GM19397 (cell line): ENCODE data around the gene CAVIN3.

Source experiments
- ATAC-seq: cut with Tn5 transposase; IDR thresholded peaks from one replicate; pipeline ENCODE4 v1.9.1; 2021; ENCODE audit warnings: mild to moderate bottlenecking, moderate library complexity; ENCODE audit not compliant: unreplicated experiment

CAVIN3 gene

DNA sequence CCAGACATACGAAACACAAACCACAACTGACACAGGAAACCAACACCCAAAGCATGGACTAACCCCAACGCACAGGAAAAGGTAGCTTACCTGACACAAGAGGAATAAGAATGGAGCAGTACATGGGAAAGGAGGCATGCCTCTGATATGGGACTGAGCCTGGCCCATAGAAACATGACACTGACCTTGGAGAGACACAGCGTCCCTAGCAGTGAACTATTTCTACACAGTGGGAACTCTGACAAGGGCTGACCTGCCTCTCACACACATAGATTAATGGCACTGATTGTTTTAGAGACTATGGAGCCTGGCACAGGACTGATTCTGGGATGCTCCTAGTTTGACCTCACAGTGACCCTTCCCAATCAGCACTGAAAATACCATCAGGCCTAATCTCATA, 48.7 kb downstream of the CAVIN3 start:
- ATAC-seq = no peak

DNA sequence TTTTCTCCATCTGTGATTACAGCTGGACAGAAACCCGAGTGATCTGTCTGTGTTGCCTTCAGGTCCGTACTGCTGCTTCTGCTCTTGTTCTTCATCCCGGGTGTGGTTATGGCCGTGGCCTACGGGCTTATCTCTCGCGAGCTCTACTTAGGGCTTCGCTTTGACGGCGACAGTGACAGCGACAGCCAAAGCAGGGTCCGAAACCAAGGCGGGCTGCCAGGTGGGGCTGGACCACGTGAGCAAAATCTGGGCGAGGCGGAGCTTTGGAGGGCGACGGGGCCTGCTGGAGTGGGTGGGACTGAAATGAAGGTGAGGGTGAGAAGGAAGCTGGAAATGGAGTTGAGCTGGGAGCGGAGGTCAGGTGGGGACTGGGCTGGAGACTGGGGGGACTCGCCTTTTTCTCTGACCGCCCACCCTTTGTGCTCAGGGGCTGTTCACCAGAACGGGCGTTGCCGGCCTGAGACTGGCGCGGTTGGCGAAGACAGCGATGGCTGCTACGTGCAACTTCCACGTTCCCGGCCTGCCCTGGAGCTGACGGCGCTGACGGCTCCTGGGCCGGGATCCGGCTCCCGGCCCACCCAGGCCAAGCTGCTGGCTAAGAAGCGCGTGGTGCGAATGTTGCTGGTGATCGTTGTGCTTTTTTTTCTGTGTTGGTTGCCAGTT, 49.6 kb downstream of the CAVIN3 start:
- ATAC-seq = no peak

DNA sequence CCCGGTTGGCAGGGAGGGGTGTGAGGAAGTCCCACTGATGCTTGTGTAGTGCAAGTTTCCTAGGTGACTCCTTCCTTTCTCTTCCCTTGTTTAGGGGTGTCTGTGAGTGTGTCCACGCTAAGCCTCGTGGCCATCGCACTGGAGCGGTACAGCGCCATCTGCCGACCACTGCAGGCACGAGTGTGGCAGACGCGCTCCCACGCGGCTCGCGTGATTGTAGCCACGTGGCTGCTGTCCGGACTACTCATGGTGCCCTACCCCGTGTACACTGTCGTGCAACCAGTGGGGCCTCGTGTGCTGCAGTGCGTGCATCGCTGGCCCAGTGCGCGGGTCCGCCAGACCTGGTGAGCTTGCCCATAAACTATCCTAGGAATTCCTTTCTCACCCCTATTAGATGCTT, 50.3 kb downstream of the CAVIN3 start:
- ATAC-seq = no peak
